ENCODE measurements around the gene SCAND1. TPM values are rescaled to one million over a fixed set of nuclear protein-coding genes. Genes with fewer than 3 reads are reported as not detected.
A peak's percentile ranks its signal among the peaks of the same experiment; 100 is the strongest.
"Not testable (repeated sequence)": the region's sequence is repeated elsewhere in the genome, so short reads cannot be mapped to it uniquely, and the experiment has no call there.

The SCAND1 gene
- total RNA-seq, 1 experiment from 2014 or later, result 88.1 TPM

- H3K27me3 ChIP-seq (replicated peaks), result no peaks in the 10 kb centered on the region
- H3K36me3 ChIP-seq, result no peaks in the 10 kb centered on the region
- H3K9me3 ChIP-seq (replicated peaks), result no peaks in the 10 kb centered on the region; the same call in 1 of the 2 replicates
- DNase-seq (ENCODE audit: low read depth in 1 of 2, low spot score in 2 of 2), result no peak
- no peak overlapping the region for H3K4me3 ChIP-seq
- H3K4me1 ChIP-seq (replicated peaks), result no peaks in the 10 kb centered on the region
- no peak overlapping the region for H3K27ac ChIP-seq
These were observed 21.5 kb upstream of the SCAND1 start for GRCh38 chr20:35975576-35976373.

- Histone ChIP-seq H3K4me1 (replicated peaks) (no peaks in the 10 kb centered on the region), H3K27ac (no peak overlapping the region), H3K27me3 (replicated peaks) (no peaks in the 10 kb centered on the region), H3K4me3 (no peak overlapping the region), H3K36me3 (no peaks in the 10 kb centered on the region), H3K9me3 (replicated peaks) (no peaks in the 10 kb centered on the region; the same call in 1 of the 2 replicates)
- DNase-seq (ENCODE audit: low read depth in 1 of 2, low spot score in 2 of 2), result no peak
These were observed 20.0 kb upstream of the SCAND1 start for GRCh38 chr20:35974256-35974655.

- no peaks in the 10 kb centered on the region for H3K4me1 ChIP-seq (replicated peaks)
- no peak for DNase-seq (ENCODE audit: low read depth in 1 of 2, low spot score in 2 of 2)
- no peaks in the 10 kb centered on the region for H3K36me3 ChIP-seq
- H3K27ac ChIP-seq, result no peak overlapping the region
- H3K27me3 ChIP-seq (replicated peaks), result no peaks in the 10 kb centered on the region
- H3K9me3 ChIP-seq (replicated peaks), result no peaks in the 10 kb centered on the region; the same call in 1 of the 2 replicates
- no peak overlapping the region for H3K4me3 ChIP-seq
These were observed 18.2 kb upstream of the SCAND1 start for GRCh38 chr20:35972462-35972861.

GRCh38 chr20:35971981-35972380, 17.7 kb upstream of the SCAND1 start:
- no peaks in the 10 kb centered on the region for H3K27me3 ChIP-seq (replicated peaks)
- H3K27ac ChIP-seq, result no peak overlapping the region
- no peak for DNase-seq (ENCODE audit: low read depth in 1 of 2, low spot score in 2 of 2)
- no peak overlapping the region for H3K4me3 ChIP-seq
- no peaks in the 10 kb centered on the region for H3K36me3 ChIP-seq
- H3K9me3 ChIP-seq (replicated peaks), result no peaks in the 10 kb centered on the region; the same call in 1 of the 2 replicates
- H3K4me1 ChIP-seq (replicated peaks), result no peaks in the 10 kb centered on the region

- Histone ChIP-seq H3K36me3 (no peaks in the 10 kb centered on the region), H3K4me3 (no peak overlapping the region), H3K27me3 (replicated peaks) (no peaks in the 10 kb centered on the region), H3K9me3 (replicated peaks) (no peaks in the 10 kb centered on the region; the same call in 1 of the 2 replicates), H3K4me1 (replicated peaks) (no peaks in the 10 kb centered on the region), H3K27ac (no peak overlapping the region)
- DNase-seq (ENCODE audit: low read depth in 1 of 2, low spot score in 2 of 2), result no peak
These were observed 14.6 kb upstream of the SCAND1 start for GRCh38 chr20:35968930-35969329.

- Histone ChIP-seq H3K9me3 (replicated peaks) (no peaks in the 10 kb centered on the region; the same call in 1 of the 2 replicates), H3K4me3 (no peak within 1 kb of the TSS), H3K27ac (no peak within 1 kb of the TSS), H3K4me1 (replicated peaks) (no peaks in the 10 kb centered on the region), H3K36me3 (no peaks in the 10 kb centered on the region), H3K27me3 (replicated peaks) (no peaks in the 10 kb centered on the region)
- no peak for DNase-seq (ENCODE audit: low read depth in 1 of 2, low spot score in 2 of 2)
These were observed 13.8 kb upstream of the SCAND1 start, which contains the start of gene CNBD2 for GRCh38 chr20:35967979-35968640. Gene CNBD2, plus strand, starts transcription at chr20:35968590. Its CDS starts 173 bp downstream, at chr20:35968763.

GRCh38 chr20:35963878-35964277, 9.6 kb upstream of the SCAND1 start:
- H3K4me3 ChIP-seq, result no peak overlapping the region
- H3K9me3 ChIP-seq (replicated peaks), result no peaks in the 10 kb centered on the region
- H3K36me3 ChIP-seq, result no peaks in the 10 kb centered on the region
- DNase-seq (ENCODE audit: low read depth in 1 of 2, low spot score in 2 of 2), result no peak
- H3K27ac ChIP-seq, result no peak overlapping the region
- no peaks in the 10 kb centered on the region for H3K27me3 ChIP-seq (replicated peaks)
- H3K4me1 ChIP-seq (replicated peaks), result no peaks in the 10 kb centered on the region

GRCh38 chr20:35959291-35959690, 5.0 kb upstream of the SCAND1 start:
- not testable (repeated sequence) for H3K4me3 ChIP-seq; H3K9me3 ChIP-seq (replicated peaks); DNase-seq (ENCODE audit: low read depth in 1 of 2, low spot score in 2 of 2); H3K27me3 ChIP-seq (replicated peaks); H3K27ac ChIP-seq; H3K36me3 ChIP-seq; H3K4me1 ChIP-seq (replicated peaks)

GRCh38 chr20:35956616-35957015, 2.3 kb upstream of the SCAND1 start:
- H3K27me3 ChIP-seq (replicated peaks), result no peaks in the 10 kb centered on the region
- H3K4me3 ChIP-seq, result no peak overlapping the region
- H3K36me3 ChIP-seq, result peaks cover 24% of the 10 kb centered on the region
- H3K9me3 ChIP-seq (replicated peaks), result no peaks in the 10 kb centered on the region
- DNase-seq (ENCODE audit: low read depth in 1 of 2, low spot score in 2 of 2), result no peak
- no peak overlapping the region for H3K27ac ChIP-seq
- peaks cover 17% of the 10 kb centered on the region for H3K4me1 ChIP-seq (replicated peaks)

DNA sequence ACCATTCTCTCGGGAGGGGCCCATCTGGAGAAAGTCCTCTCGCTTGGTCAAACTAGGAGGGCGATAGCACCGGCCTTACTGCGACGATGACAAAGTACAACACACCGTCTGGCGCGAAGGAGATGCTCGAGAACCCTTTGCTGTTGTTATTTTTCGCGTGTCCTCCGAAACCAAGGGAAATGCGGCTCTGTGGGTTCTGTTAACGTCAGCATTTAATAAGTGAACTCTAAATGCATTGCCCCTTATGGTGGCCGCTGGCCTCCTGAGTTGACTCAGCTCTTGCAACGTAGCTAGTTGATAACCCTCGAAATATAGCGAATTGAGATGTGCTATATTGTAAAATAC, 577 bp upstream of the SCAND1 start:
- no peak for DNase-seq (ENCODE audit: low read depth in 1 of 2, low spot score in 2 of 2)

GRCh38 chr20:35953387-35954199, 709 bp downstream of the SCAND1 start:
- Histone ChIP-seq H3K9me3 (replicated peaks) (no peaks in the 10 kb centered on the region), H3K4me1 (replicated peaks) (peaks cover 17% of the 10 kb centered on the region), H3K27me3 (replicated peaks) (no peaks in the 10 kb centered on the region), H3K27ac (peak overlapping the region; percentile 87), H3K4me3 (peak overlapping the region; percentile 88), H3K36me3 (peaks cover 34% of the 10 kb centered on the region)
- peak in 1 of 2 experiments; percentile 51 for DNase-seq (ENCODE audit: low read depth in 1 of 2, low spot score in 2 of 2)

More for the DNA sequence above, 577 bp upstream of the SCAND1 start:
- Histone ChIP-seq H3K27me3 (replicated peaks) (no peaks in the 10 kb centered on the region), H3K27ac (peak overlapping the region; percentile 26), H3K4me3 (peak overlapping the region; percentile 88), H3K9me3 (replicated peaks) (no peaks in the 10 kb centered on the region), H3K4me1 (replicated peaks) (peaks cover 17% of the 10 kb centered on the region), H3K36me3 (peaks cover 28% of the 10 kb centered on the region)

- no peaks in the 10 kb centered on the region for H3K9me3 ChIP-seq (replicated peaks)
- H3K36me3 ChIP-seq, result peaks cover 37% of the 10 kb centered on the region
- DNase-seq (ENCODE audit: low read depth in 1 of 2, low spot score in 2 of 2), result peak in 1 of 2 experiments; percentile 12
- peak overlapping the region; percentile 88 for H3K4me3 ChIP-seq
- H3K4me1 ChIP-seq (replicated peaks), result peaks cover 17% of the 10 kb centered on the region
- no peak overlapping the region for H3K27ac ChIP-seq
- H3K27me3 ChIP-seq (replicated peaks), result no peaks in the 10 kb centered on the region
These were observed 1.6 kb downstream of the SCAND1 start for GRCh38 chr20:35952480-35953386.

DNA sequence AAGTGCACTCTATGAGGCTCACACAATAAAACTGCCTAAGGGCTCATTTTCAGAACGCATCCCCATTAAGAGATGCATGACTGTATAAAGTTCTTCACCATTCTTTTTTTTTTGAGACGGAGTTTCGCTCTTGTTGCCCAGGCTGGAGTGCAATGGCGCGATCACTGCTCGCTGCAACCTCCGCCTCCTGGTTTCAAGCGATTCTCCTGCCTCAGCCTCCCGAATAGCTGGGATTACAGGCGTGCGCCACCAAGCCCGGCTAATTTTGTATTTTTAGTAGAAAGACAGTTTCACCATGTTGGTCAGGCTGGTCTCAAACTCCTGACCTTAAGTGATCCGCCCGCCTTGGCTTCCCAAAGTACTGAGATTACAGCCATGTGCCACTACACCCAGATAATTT, 2.2 kb downstream of the SCAND1 start:
- H3K27ac ChIP-seq; H3K9me3 ChIP-seq (replicated peaks); H3K4me3 ChIP-seq; H3K27me3 ChIP-seq (replicated peaks); DNase-seq (ENCODE audit: low read depth in 1 of 2, low spot score in 2 of 2): not testable (repeated sequence)
- Histone ChIP-seq H3K36me3 (peaks cover 41% of the 10 kb centered on the region), H3K4me1 (replicated peaks) (peaks cover 17% of the 10 kb centered on the region)

All from SJSA1 (cell line).